A549 (cell line): Measurements from ENCODE around the gene SMARCA4.

Experiments
- CTCF ChIP-seq: fragments of >200 bp; sonication (Bioruptor Twin); formaldehyde crosslinking; IDR thresholded peaks from 3 replicates; pipeline ENCODE4 v1.5.1; 2016
- EHMT2 ChIP-seq: fragments of 200-600 bp; sonication (generic); IDR thresholded peaks from 2 replicates; pipeline ENCODE4 v1.6.1; 2016; ENCODE audit warnings: antibody characterized with exemption, low read depth, mild to moderate bottlenecking, moderate library complexity
- ESRRA ChIP-seq: fragments of 150-350 bp; IDR thresholded peaks from 2 replicates; pipeline ENCODE4 v1.6.1; 2014; ENCODE audit warnings: mild to moderate bottlenecking, low read length, borderline replicate concordance
- HDAC2 ChIP-seq: fragments of 200-600 bp; sonication (generic); IDR thresholded peaks from 2 replicates; pipeline ENCODE4 v1.6.1; 2016
- JUN ChIP-seq, 2 experiments: fragments of >200 bp; sonication (Bioruptor Twin); formaldehyde crosslinking; IDR thresholded peaks; 2 replicates in 1 of 2; 3 replicates in 1 of 2; pipeline ENCODE4 v1.6.1; 2016 to 2017
- JUNB ChIP-seq: fragments of >200 bp; sonication (Bioruptor Twin); formaldehyde crosslinking; IDR thresholded peaks from 2 replicates; pipeline ENCODE4 v1.6.1; 2016
- KDM5A ChIP-seq: fragments of 200-600 bp; sonication (generic); IDR thresholded peaks from 2 replicates; pipeline ENCODE4 v1.6.1; 2016; ENCODE audit warnings: antibody characterized with exemption, mild to moderate bottlenecking
- MYC ChIP-seq: IDR thresholded peaks from 2 replicates; pipeline ENCODE4 v1.6.1; 2012; ENCODE audit warnings: mild to moderate bottlenecking, inconsistent platforms, low read length, improper control_type of control experiment, borderline replicate concordance
- PHF8 ChIP-seq: fragments of 200-600 bp; sonication (generic); IDR thresholded peaks from 2 replicates; pipeline ENCODE4 v1.6.1; 2016; ENCODE audit warnings: low read depth, mild to moderate bottlenecking, antibody characterized with exemption, moderate library complexity, borderline replicate concordance
- POLR2A ChIP-seq: IDR thresholded peaks from 2 replicates; pipeline ENCODE4 v1.6.1; 2012; ENCODE audit warnings: mild to moderate bottlenecking, low read length
- RAD21 ChIP-seq, 2 experiments: fragments of >200 bp in 1 of 2; sonication (Bioruptor Twin) in 1 of 2; formaldehyde crosslinking in 1 of 2; IDR thresholded peaks in 1 of 2; conservative IDR thresholded peaks in 1 of 2; 2 replicates in 1 of 2; 3 replicates in 1 of 2; pipeline ENCODE4 v1.6.1; 2012 to 2018; ENCODE audit warnings: inconsistent platforms in 1 of 2
- RFX5 ChIP-seq: fragments of 450-650 bp; IDR thresholded peaks from 2 replicates; pipeline ENCODE4 v1.7.1; 2014; ENCODE audit warnings: antibody characterized with exemption, mild to moderate bottlenecking, moderate library complexity
- TF ChIP-seq, protein P1 (sequence below): fragments of 450-650 bp; IDR thresholded peaks from 2 replicates; pipeline ENCODE4 v1.6.1; 2014; ENCODE audit warnings: antibody characterized with exemption
- TF ChIP-seq, protein P2 (sequence below): fragments of 200-600 bp; sonication (generic); IDR thresholded peaks from 2 replicates; pipeline ENCODE4 v1.6.1; 2016; ENCODE audit warnings: antibody characterized with exemption, mild to moderate bottlenecking, moderate library complexity

DNA sequence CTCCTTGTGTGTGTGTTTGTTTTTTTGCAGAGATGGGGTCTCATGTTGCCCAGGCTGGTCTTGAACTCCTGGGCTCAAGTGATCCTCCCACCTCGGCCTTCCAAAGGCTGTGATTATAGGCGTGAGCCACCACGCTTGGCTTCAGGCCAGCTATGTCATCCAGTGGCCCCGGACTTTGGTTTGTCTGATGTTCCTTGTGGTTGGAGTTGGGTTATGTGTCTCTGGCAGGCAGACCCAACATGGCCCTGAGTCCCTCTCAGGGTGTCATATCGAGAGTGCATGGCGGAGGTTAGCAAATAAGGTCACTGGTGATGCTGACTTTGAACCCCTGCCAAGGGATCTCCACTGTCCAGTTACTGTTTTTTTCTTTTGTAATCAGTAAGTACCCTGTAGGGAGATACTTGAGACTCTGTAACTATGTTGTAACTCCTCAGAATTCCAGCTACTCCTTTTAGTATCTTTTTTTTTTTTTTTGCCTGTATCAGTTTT, 37.3 kb downstream of the SMARCA4 start:
- no peak for TF ChIP-seq CTCF
- no peak for TF ChIP-seq KDM5A
- TF ChIP-seq POLR2A = no peak
- TF ChIP-seq, protein P1, sequence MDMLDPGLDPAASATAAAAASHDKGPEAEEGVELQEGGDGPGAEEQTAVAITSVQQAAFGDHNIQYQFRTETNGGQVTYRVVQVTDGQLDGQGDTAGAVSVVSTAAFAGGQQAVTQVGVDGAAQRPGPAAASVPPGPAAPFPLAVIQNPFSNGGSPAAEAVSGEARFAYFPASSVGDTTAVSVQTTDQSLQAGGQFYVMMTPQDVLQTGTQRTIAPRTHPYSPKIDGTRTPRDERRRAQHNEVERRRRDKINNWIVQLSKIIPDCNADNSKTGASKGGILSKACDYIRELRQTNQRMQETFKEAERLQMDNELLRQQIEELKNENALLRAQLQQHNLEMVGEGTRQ = no peak
- TF ChIP-seq PHF8 = no peak
- no peak for TF ChIP-seq JUNB
- no peak for TF ChIP-seq HDAC2
- no peak for TF ChIP-seq RFX5
- TF ChIP-seq ESRRA = no peak
- no peak for TF ChIP-seq MYC
- no peak for TF ChIP-seq EHMT2
- TF ChIP-seq RAD21 (conservative IDR thresholded peaks at IDR 0.05 in 1 of 2, IDR thresholded peaks at IDR 0.05 in 1 of 2) = no peak
- TF ChIP-seq, protein P2, sequence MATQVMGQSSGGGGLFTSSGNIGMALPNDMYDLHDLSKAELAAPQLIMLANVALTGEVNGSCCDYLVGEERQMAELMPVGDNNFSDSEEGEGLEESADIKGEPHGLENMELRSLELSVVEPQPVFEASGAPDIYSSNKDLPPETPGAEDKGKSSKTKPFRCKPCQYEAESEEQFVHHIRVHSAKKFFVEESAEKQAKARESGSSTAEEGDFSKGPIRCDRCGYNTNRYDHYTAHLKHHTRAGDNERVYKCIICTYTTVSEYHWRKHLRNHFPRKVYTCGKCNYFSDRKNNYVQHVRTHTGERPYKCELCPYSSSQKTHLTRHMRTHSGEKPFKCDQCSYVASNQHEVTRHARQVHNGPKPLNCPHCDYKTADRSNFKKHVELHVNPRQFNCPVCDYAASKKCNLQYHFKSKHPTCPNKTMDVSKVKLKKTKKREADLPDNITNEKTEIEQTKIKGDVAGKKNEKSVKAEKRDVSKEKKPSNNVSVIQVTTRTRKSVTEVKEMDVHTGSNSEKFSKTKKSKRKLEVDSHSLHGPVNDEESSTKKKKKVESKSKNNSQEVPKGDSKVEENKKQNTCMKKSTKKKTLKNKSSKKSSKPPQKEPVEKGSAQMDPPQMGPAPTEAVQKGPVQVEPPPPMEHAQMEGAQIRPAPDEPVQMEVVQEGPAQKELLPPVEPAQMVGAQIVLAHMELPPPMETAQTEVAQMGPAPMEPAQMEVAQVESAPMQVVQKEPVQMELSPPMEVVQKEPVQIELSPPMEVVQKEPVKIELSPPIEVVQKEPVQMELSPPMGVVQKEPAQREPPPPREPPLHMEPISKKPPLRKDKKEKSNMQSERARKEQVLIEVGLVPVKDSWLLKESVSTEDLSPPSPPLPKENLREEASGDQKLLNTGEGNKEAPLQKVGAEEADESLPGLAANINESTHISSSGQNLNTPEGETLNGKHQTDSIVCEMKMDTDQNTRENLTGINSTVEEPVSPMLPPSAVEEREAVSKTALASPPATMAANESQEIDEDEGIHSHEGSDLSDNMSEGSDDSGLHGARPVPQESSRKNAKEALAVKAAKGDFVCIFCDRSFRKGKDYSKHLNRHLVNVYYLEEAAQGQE = no peak
- no peak for TF ChIP-seq JUN (IDR thresholded peaks at IDR 0.05)
